ENCODE results near the gene INO80E.

INO80E gene

DNA sequence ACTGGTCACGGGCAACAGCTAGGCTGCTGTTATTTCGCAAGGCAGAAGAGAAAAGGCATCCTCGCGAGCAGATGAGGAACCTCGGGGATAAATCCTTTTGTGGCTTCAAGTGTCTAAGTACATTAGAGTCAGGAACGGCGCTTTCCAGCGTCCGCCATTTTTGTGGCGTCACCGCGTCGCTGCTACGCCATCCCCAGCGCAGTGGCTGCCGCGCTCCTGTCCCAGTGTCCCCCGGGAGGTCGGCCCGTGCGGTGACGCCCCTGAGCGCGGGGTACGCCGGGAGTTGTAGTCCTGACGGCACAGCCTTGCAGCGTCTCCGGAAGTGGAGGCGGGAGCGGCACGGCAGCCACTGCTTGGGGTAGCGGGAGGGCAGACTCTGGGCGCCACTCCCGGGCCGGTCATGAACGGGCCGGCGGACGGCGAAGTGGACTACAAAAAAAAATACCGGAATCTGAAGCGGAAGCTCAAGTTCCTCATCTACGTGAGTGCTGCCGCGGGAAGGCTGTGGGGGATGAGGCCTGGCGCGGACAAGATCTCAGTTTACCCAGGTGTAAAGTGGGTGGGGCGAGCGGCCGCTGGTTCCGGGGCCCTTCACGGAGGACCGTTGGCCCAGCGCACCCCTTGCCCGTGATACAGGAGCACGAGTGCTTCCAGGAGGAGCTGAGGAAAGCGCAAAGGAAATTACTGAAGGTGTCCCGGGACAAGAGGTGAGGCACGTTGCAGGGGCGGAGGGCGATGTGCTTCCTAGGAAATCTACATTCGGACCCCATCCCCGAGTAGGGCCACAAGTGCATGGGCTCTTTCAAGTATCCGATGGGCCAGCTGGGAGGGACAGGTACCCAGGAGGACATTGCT is at the start of gene INO80E:
TSS of gene INO80E (plus strand) at position 331 of the 855 bp plus-strand sequence. CDS start at position 401, 70 bp downstream.
- ChIA-PET CTCF (interaction anchor here (0.7 to 3.3 kb wide), 6 partner anchors 10 to 189 kb away, joined by 3 to 23 read pairs (median 4); partner anchors contain the start of genes TAOK2 and TLCD3B), POLR2A (interaction anchor here (2.9 kb wide), 1 partner anchor 22 kb away, joined by 18 read pairs; the partner anchor contains the start of gene TAOK2)
- no peak for DNase-seq (ENCODE audit: low read depth, low spot score)

DNA sequence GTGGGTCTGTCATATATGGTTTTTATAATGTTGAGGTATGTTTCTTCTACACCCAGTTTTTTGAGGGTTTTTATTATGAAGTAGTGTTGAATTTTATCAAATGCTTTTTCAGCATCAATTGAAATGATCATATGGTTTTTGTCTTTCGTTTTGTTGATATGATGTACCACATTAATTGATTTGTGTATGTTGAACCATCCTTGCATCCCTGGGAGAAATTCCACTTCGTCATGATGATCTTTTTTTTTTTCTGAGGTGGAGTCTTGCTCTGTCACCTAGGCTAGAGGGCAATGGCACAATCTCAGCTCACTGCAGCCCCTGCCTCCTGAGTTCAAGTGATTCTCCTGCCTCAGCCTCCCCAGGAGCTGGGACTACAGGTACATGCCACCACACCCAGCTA is 48.1 kb upstream of the INO80E start:
- ChIA-PET POLR2A (interaction anchor here (0.7 kb wide), 1 partner anchor 92 kb away, joined by 3 read pairs; no protein-coding TSS in a partner anchor), CTCF (interaction anchor here (1.0 kb wide), 1 partner anchor 163 kb away, joined by 4 read pairs; no protein-coding TSS in a partner anchor)
- no peak for TF ChIP-seq CTCF (IDR thresholded peaks at IDR 0.05; ENCODE audit: insufficient read depth, low read length, missing control alignments)
- H3K4me3 ChIP-seq (ENCODE audit: low read depth, low read length) = no peak overlapping the region
- DNase-seq (ENCODE audit: low read depth, low spot score) = no peak

More for the DNA sequence above, at the start of gene INO80E:
- TF ChIP-seq CTCF (IDR thresholded peaks at IDR 0.05; ENCODE audit: insufficient read depth, low read length, missing control alignments) = no peak
- peak within 1 kb of the TSS; percentile 93 for H3K4me3 ChIP-seq (ENCODE audit: low read depth, low read length)

DNA sequence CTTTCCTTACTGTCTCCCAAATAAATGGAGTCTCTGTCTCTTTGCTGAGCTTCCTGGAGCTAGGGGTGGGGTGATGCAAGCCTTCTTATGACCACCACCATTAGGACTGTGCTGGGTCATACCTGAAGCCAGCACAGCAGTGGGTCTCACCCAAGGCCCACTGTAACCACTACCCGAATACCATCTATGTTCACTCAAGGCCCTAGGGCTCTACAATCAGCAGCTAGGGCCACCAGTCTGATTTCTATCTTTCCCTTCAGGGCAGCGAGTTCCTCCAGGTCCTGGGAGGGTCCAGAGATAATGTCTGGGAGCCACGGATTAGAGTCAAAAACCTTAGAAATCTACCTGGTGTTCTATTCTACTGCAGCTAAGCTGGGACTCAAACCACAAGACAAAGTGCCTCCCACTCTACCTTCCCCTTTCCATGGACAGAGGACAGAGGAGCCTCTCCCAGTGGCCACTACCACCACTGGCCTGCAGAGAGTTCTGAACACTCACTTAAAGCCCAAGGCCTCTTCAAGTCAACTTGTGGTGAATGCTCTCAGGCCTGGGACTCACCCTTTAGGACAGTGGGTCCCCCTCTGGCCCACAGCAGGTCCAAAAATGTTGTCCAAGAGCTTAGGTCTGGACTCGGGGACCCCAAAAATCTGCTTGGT is 45.1 kb upstream of the INO80E start:
- no peak overlapping the region for H3K4me3 ChIP-seq (ENCODE audit: low read depth, low read length)
- no peak for DNase-seq (ENCODE audit: low read depth, low spot score)
- TF ChIP-seq CTCF (IDR thresholded peaks at IDR 0.05; ENCODE audit: insufficient read depth, low read length, missing control alignments) = no peak
- POLR2A ChIA-PET = no interaction called here
- CTCF ChIA-PET = interaction anchor here (0.9 to 2.1 kb wide), 2 partner anchors 10 to 12 kb away, joined by 5 to 10 read pairs; partner anchors contain the start of gene TMEM219

DNA sequence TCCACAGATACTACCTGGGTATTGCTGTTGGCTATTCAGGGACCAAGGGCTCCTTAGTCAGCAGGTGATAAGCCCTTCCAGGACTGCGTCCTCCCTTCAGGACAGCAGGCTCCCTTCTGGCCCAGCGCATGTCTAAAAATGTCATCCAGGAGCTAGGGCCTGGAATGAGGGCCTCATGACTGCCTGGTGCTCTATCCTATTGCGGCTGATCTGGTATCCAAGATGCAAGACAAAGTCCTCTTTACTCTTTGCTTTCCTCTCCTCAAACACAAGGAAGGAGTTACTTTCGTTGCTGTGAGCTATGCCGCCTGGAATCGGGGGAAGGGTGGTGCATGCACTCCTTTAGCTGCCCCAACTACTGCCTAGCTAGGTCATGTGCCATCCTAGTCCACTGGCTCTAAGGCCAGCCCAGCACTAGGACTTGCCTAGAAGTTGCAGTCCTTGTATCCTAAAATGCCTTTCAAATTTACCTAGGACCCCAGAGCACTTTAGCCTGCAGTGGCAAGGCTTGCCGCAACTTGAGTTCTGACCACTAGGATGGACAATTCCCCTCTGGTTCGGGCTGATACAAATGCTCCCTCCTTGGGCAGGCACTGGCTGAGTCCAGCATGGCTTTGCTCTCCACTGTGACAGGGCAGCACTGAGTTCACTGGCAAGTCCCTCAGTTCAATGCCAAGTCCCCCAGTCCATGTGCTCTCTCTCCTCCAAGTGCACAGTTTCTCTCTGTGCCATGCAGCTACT is 44.2 kb upstream of the INO80E start:
- POLR2A ChIA-PET = no interaction called here
- TF ChIP-seq CTCF (IDR thresholded peaks at IDR 0.05; ENCODE audit: insufficient read depth, low read length, missing control alignments) = no peak
- CTCF ChIA-PET = interaction anchor here (2.1 kb wide), 1 partner anchor 10 kb away, joined by 10 read pairs; the partner anchor contains the start of gene TMEM219
- DNase-seq (ENCODE audit: low read depth, low spot score) = no peak
- no peak overlapping the region for H3K4me3 ChIP-seq (ENCODE audit: low read depth, low read length)

DNA sequence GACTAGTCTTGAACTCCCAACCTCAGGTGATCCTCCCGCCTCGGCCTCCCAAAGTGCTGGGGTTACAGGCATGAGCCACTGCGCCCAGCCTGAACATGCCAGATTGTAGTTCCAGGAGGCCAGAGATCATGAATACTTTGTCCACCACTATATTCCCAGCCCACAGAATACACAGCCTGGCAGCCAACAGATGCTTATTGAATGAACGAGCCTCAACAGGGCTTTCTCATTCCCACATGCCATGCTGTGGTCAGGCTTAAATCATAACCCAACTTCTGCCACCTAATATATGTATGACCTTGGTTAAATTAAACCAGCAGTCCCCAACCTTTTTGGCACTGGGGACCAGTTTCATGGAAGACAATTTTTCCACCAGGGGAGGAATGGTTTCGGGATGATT is 37.3 kb upstream of the INO80E start:
- ChIA-PET POLR2A (no interaction called here), CTCF (interaction anchor here (3.5 kb wide), 1 partner anchor 14 kb away, joined by 19 read pairs; no protein-coding TSS in a partner anchor)
- no peak for DNase-seq (ENCODE audit: low read depth, low spot score)
- H3K4me3 ChIP-seq (ENCODE audit: low read depth, low read length) = no peak overlapping the region
- no peak for TF ChIP-seq CTCF (IDR thresholded peaks at IDR 0.05; ENCODE audit: insufficient read depth, low read length, missing control alignments)
